Measurements from ENCODE around the gene ARHGEF26. TPM values are rescaled to one million over a fixed set of nuclear protein-coding genes. Genes with fewer than 3 reads are reported as not detected.

ARHGEF26 gene
- total RNA-seq, 1 donor: 4.3 TPM

GRCh38 chr3:154125378-154126030 is 4.3 kb downstream of the ARHGEF26 start:
- no peak for TF ChIP-seq CTCF (IDR thresholded peaks at IDR 0.05; ENCODE audit: insufficient read depth, low read length)
- no peak overlapping the region for H3K4me3 ChIP-seq (ENCODE audit: low read depth, low read length)
- no peak for DNase-seq (ENCODE audit: low read depth)

- TF ChIP-seq CTCF (IDR thresholded peaks at IDR 0.05; ENCODE audit: insufficient read depth, low read length): no peak
These were observed 5.5 kb downstream of the ARHGEF26 start for GRCh38 chr3:154126651-154127050.

GRCh38 chr3:154129625-154130024 is 8.4 kb downstream of the ARHGEF26 start:
- TF ChIP-seq CTCF (IDR thresholded peaks at IDR 0.05; ENCODE audit: insufficient read depth, low read length): no peak
- peak; percentile 41 for DNase-seq (ENCODE audit: low read depth)
- no peak overlapping the region for H3K4me3 ChIP-seq (ENCODE audit: low read depth, low read length)

More at GRCh38 chr3:154126651-154127050, 5.5 kb downstream of the ARHGEF26 start:
- H3K4me3 ChIP-seq (ENCODE audit: low read depth, low read length): no peak overlapping the region
- no peak for DNase-seq (ENCODE audit: low read depth)

GRCh38 chr3:154130540-154130939 is 9.3 kb downstream of the ARHGEF26 start:
- no peak overlapping the region for H3K4me3 ChIP-seq (ENCODE audit: low read depth, low read length)
- TF ChIP-seq CTCF (IDR thresholded peaks at IDR 0.05; ENCODE audit: insufficient read depth, low read length): no peak
- DNase-seq (ENCODE audit: low read depth): no peak

GRCh38 chr3:154131830-154132229 is 10.6 kb downstream of the ARHGEF26 start:
- no peak for TF ChIP-seq CTCF (IDR thresholded peaks at IDR 0.05; ENCODE audit: insufficient read depth, low read length)
- DNase-seq (ENCODE audit: low read depth): no peak
- H3K4me3 ChIP-seq (ENCODE audit: low read depth, low read length): no peak overlapping the region

GRCh38 chr3:154132777-154133375 is 11.7 kb downstream of the ARHGEF26 start:
- no peak for TF ChIP-seq CTCF (IDR thresholded peaks at IDR 0.05; ENCODE audit: insufficient read depth, low read length)
- peak; percentile 22 for DNase-seq (ENCODE audit: low read depth)
- H3K4me3 ChIP-seq (ENCODE audit: low read depth, low read length): no peak overlapping the region
